ENCODE measurements around the gene LMF1. TPM values are rescaled to one million over a fixed set of nuclear protein-coding genes. Genes with fewer than 3 reads are reported as not detected.

The LMF1 gene
- total and polyA plus RNA-seq, 3 donors from 2014 or later, result 12.5 to 83.4 (median 66.6) TPM

GRCh38 chr16:1014771-1015495 lies 44.1 kb upstream of the LMF1 start:
- WGBS, 2 donors, result 90 to 92% methylated on average over 13 to 22 of the region's 22 CpGs

GRCh38 chr16:1014221-1014620 lies 43.4 kb upstream of the LMF1 start:
- TF ChIP-seq POLR2A (IDR thresholded peaks at IDR 0.05) (no peak), CTCF (IDR thresholded peaks at IDR 0.05) (no peak)
- Histone ChIP-seq H3K9me3 (no peaks in the 10 kb centered on the region), H3K27ac (no peak overlapping the region), H3K36me3 (ENCODE audit: low read depth, missing control alignments) (no peaks in the 10 kb centered on the region), H3K27me3 (no peaks in the 10 kb centered on the region), H3K4me3 (no peak overlapping the region), H3K4me1 (no peaks in the 10 kb centered on the region)
- intact Hi-C loops (cut with DNase I; ENCODE audit: low total_unique reads), result no loop called here
- WGBS, 2 donors, result 72 to 90% methylated on average over 4 to 8 of the region's 8 CpGs
- no peak for DNase-seq

More at GRCh38 chr16:1014771-1015495, 44.1 kb upstream of the LMF1 start:
- no peak overlapping the region for H3K27ac ChIP-seq
- no peaks in the 10 kb centered on the region for H3K9me3 ChIP-seq
- no peaks in the 10 kb centered on the region for H3K27me3 ChIP-seq
- DNase-seq, result no peak
- H3K36me3 ChIP-seq (ENCODE audit: low read depth, missing control alignments), result no peaks in the 10 kb centered on the region
- no peak overlapping the region for H3K4me3 ChIP-seq
- no peaks in the 10 kb centered on the region for H3K4me1 ChIP-seq
- intact Hi-C loops (cut with DNase I; ENCODE audit: low total_unique reads), result no loop called here
- no peak for TF ChIP-seq CTCF (IDR thresholded peaks at IDR 0.05)
- no peak for TF ChIP-seq POLR2A (IDR thresholded peaks at IDR 0.05)

GRCh38 chr16:1013593-1013900 lies 42.8 kb upstream of the LMF1 start:
- TF ChIP-seq POLR2A (IDR thresholded peaks at IDR 0.05), result no peak
- TF ChIP-seq CTCF (IDR thresholded peaks at IDR 0.05), result no peak
- no peak for DNase-seq
- Histone ChIP-seq H3K4me1 (no peaks in the 10 kb centered on the region), H3K36me3 (ENCODE audit: low read depth, missing control alignments) (no peaks in the 10 kb centered on the region), H3K4me3 (no peak overlapping the region), H3K27ac (no peak overlapping the region), H3K9me3 (no peaks in the 10 kb centered on the region), H3K27me3 (no peaks in the 10 kb centered on the region)
- WGBS, 2 donors, result 76% methylated on average over 8 of the region's 8 CpGs; no CpG with 5 or more reads in 1 of the 2 donors
- intact Hi-C loops (cut with DNase I; ENCODE audit: low total_unique reads), result no loop called here

- H3K4me1 ChIP-seq, result no peaks in the 10 kb centered on the region
- no peaks in the 10 kb centered on the region for H3K9me3 ChIP-seq
- no peak overlapping the region for H3K27ac ChIP-seq
- DNase-seq, result no peak
- H3K36me3 ChIP-seq (ENCODE audit: low read depth, missing control alignments), result no peaks in the 10 kb centered on the region
- no peaks in the 10 kb centered on the region for H3K27me3 ChIP-seq
- WGBS, 2 donors, result 88 to 93% methylated on average over 21 to 27 of the region's 28 CpGs
- H3K4me3 ChIP-seq, result no peak overlapping the region
- intact Hi-C loops (cut with DNase I; ENCODE audit: low total_unique reads), result no loop called here
- TF ChIP-seq POLR2A (IDR thresholded peaks at IDR 0.05), result no peak
- TF ChIP-seq CTCF (IDR thresholded peaks at IDR 0.05), result no peak
Observed at GRCh38 chr16:1012722-1013592, 42.2 kb upstream of the LMF1 start.
